H1 (cell line): ENCODE measurements around the gene LRP11. TPM values are rescaled to one million over a fixed set of nuclear protein-coding genes. Genes with fewer than 3 reads are reported as not detected.

ENCODE experiments used
- CTCF ChIA-PET: fragments of 300-600 bp; sonication (Branson Sonifier 250); formaldehyde crosslinking; loops from one replicate; lab custom pipeline; 2021; ENCODE audit not compliant: partially characterized antibody; lab: Charles Lee
- POLR2A ChIA-PET: fragments of 300-600 bp; sonication (Branson Sonifier 250); formaldehyde crosslinking; loops from one replicate; lab custom pipeline; 2021; ENCODE audit warnings: inconsistent platforms; ENCODE audit not compliant: partially characterized antibody; lab: Charles Lee
- DNase-seq, 2 experiments: peaks; one replicate each; pipeline versions ENCODE4 v3.0.0 to v3.0.0-alpha.2; 2010 to 2022; ENCODE audit warnings: low spot score in 2 of 2, low read depth in 1 of 2, mixed read lengths in 1 of 2
- FAIRE-seq: peaks from 2 replicates; lab custom pipeline; 2011; peaks lifted over from hg19 to GRCh38; lab: Jason Lieb, UNC
- H2AFZ ChIP-seq: 2 replicates; pipeline ENCODE4 v1.8.1; 2012; ENCODE audit warnings: low read length, inconsistent platforms
- H2AK5ac ChIP-seq: 2 replicates; pipeline ENCODE4 v1.6.1; 2013; ENCODE audit warnings: low read depth, low read length
- H2BK120ac ChIP-seq: replicated peaks from 2 replicates; pipeline ENCODE3; 2013; ENCODE audit warnings: low read depth, low read length, inconsistent platforms
- H2BK12ac ChIP-seq: 2 replicates; pipeline ENCODE4 v1.6.1; 2013; ENCODE audit warnings: low read depth, low read length
- H2BK15ac ChIP-seq: 2 replicates; pipeline ENCODE4 v1.6.1; 2013; ENCODE audit warnings: low read length
- H2BK20ac ChIP-seq: 2 replicates; pipeline ENCODE4 v1.6.1; 2013; ENCODE audit warnings: low read length
- H2BK5ac ChIP-seq: 2 replicates; pipeline ENCODE4 v1.6.1; 2013; ENCODE audit warnings: low read depth, low read length
- H3K14ac ChIP-seq: 2 replicates; pipeline ENCODE4 v1.6.1; 2013; ENCODE audit warnings: inconsistent platforms; ENCODE audit not compliant: insufficient read length
- H3K18ac ChIP-seq: 2 replicates; pipeline ENCODE4 v1.6.1; 2013; ENCODE audit warnings: low read length; ENCODE audit errors: extremely low read depth
- H3K23ac ChIP-seq: 2 replicates; pipeline ENCODE4 v1.6.1; 2013; ENCODE audit warnings: inconsistent platforms; ENCODE audit not compliant: insufficient read length
- H3K23me2 ChIP-seq: 2 replicates; pipeline ENCODE4 v1.6.1; 2013; ENCODE audit warnings: low read depth, low read length
- H3K27ac ChIP-seq: 2 replicates; pipeline ENCODE4 v1.6.1; 2011; ENCODE audit warnings: low read depth, low read length, inconsistent platforms
- H3K27me3 ChIP-seq, 4 experiments: replicated peaks in 1 of 4; 1 replicate in 1 of 4; 2 replicates in 3 of 4; pipeline versions ENCODE4 v1.6.1 to v1.8.1; 2011 to 2013; ENCODE audit warnings: low read length in 3 of 4, mild to moderate bottlenecking in 3 of 4, inconsistent platforms in 2 of 4, mixed read lengths in 2 of 4, moderate library complexity in 1 of 4; ENCODE audit not compliant: control insufficient read depth in 3 of 4, insufficient read depth in 3 of 4; ENCODE audit errors: extremely low read depth in 1 of 4
- H3K36me3 ChIP-seq, 4 experiments: 2 replicates each; pipeline versions ENCODE4 v1.6.1 to v1.8.1; 2011 to 2013; ENCODE audit warnings: mild to moderate bottlenecking in 4 of 4, low read length in 3 of 4, moderate library complexity in 2 of 4, control low read depth in 1 of 4, inconsistent platforms in 1 of 4; ENCODE audit not compliant: insufficient read depth in 4 of 4, control insufficient read depth in 2 of 4
- H3K4ac ChIP-seq: replicated peaks from 2 replicates; pipeline ENCODE3; 2013; ENCODE audit warnings: low read length, low read depth, mixed read lengths, inconsistent platforms; ENCODE audit not compliant: insufficient read length
- H3K4me1 ChIP-seq, 4 experiments: replicated peaks in 1 of 4; 1 replicate in 1 of 4; 2 replicates in 3 of 4; pipeline versions ENCODE4 v1.6.1 to v1.8.1; 2011 to 2013; ENCODE audit warnings: low read length in 3 of 4, inconsistent platforms in 2 of 4, mixed read lengths in 1 of 4; ENCODE audit not compliant: insufficient read depth in 4 of 4, control insufficient read depth in 3 of 4
- H3K4me2 ChIP-seq, 2 experiments: 2 replicates each; pipeline versions ENCODE4 v1.6.1 to v1.8.1; 2011 to 2013; ENCODE audit warnings: low read depth in 2 of 2, low read length in 2 of 2, control low read depth in 1 of 2, inconsistent platforms in 1 of 2, mild to moderate bottlenecking in 1 of 2; ENCODE audit not compliant: insufficient read depth in 1 of 2
- H3K4me3 ChIP-seq, 4 experiments: fragments of 200-600, 300-600 bp in 1 of 4; sonication (generic), shearing (Covaris generic), sonication (Bioruptor Twin) in 1 of 4; 2 replicates each; pipeline versions ENCODE4 v1.5.1 to v1.8.1; 2011 to 2016; ENCODE audit warnings: low read length in 4 of 4, low read depth in 3 of 4, control low read depth in 2 of 4, inconsistent platforms in 2 of 4, mild to moderate bottlenecking in 2 of 4, mixed read lengths in 1 of 4, moderate library complexity in 1 of 4; ENCODE audit not compliant: insufficient read depth in 2 of 4; ENCODE audit errors: extremely low read depth in 1 of 4
- H3K56ac ChIP-seq: replicated peaks from 2 replicates; pipeline ENCODE3; 2013; ENCODE audit warnings: low read depth, mild to moderate bottlenecking, mixed read lengths, low read length, inconsistent platforms; ENCODE audit not compliant: insufficient read length
- H3K79me1 ChIP-seq: 2 replicates; pipeline ENCODE4 v1.6.1; 2013; ENCODE audit warnings: low read depth, low read length, control low read depth
- H3K79me2 ChIP-seq, 2 experiments: 2 replicates each; pipeline versions ENCODE4 v1.6.1 to v1.8.1; 2012 to 2013; ENCODE audit warnings: low read length in 2 of 2, mild to moderate bottlenecking in 2 of 2, inconsistent platforms in 1 of 2; ENCODE audit not compliant: insufficient read depth in 2 of 2, control insufficient read depth in 1 of 2
- H3K9ac ChIP-seq, 4 experiments: replicated peaks in 1 of 4; 1 replicate in 1 of 4; 2 replicates in 3 of 4; pipeline versions ENCODE4 v1.6.1 to v1.8.1; 2011 to 2013; ENCODE audit warnings: low read depth in 3 of 4, low read length in 3 of 4, control low read depth in 2 of 4, mild to moderate bottlenecking in 2 of 4, moderate library complexity in 2 of 4, inconsistent platforms in 1 of 4; ENCODE audit errors: extremely low read depth in 1 of 4
- H3K9me3 ChIP-seq, 2 experiments: 2 replicates each; pipeline versions ENCODE4 v1.6.1 to v1.8.1; 2012 to 2013; ENCODE audit warnings: mild to moderate bottlenecking in 2 of 2, moderate library complexity in 2 of 2, control low read depth in 1 of 2, inconsistent platforms in 1 of 2, low read depth in 1 of 2, low read length in 1 of 2, mixed read lengths in 1 of 2; ENCODE audit not compliant: insufficient read depth in 2 of 2
- H4K20me1 ChIP-seq, 2 experiments: replicated peaks in 1 of 2; 2 replicates each; pipeline versions ENCODE3 to v1.8.1; 2011 to 2013; ENCODE audit warnings: inconsistent platforms in 2 of 2, low read length in 2 of 2, mild to moderate bottlenecking in 1 of 2; ENCODE audit not compliant: insufficient read depth in 2 of 2, control insufficient read depth in 1 of 2
- H4K5ac ChIP-seq: 2 replicates; pipeline ENCODE4 v1.6.1; 2013; ENCODE audit warnings: low read length, low read depth, mixed read lengths, inconsistent platforms; ENCODE audit not compliant: insufficient read length
- H4K8ac ChIP-seq: 2 replicates; pipeline ENCODE4 v1.8.0; 2013; ENCODE audit warnings: mild to moderate bottlenecking, moderate library complexity, low read length, inconsistent platforms; ENCODE audit not compliant: insufficient read depth; ENCODE audit errors: extremely low read depth
- H4K91ac ChIP-seq: replicated peaks from 2 replicates; pipeline ENCODE3; 2013; ENCODE audit warnings: low read length, mixed read lengths, inconsistent platforms; ENCODE audit not compliant: insufficient read length
- CBX8 ChIP-seq: fragments of 300-800, 300-1000 bp; sonication (generic); IDR thresholded peaks from 2 replicates; pipeline ENCODE4 v1.7.1; 2016; ENCODE audit warnings: low read depth, low read length, borderline replicate concordance
- JUN ChIP-seq: IDR thresholded peaks from 2 replicates; pipeline ENCODE4 v1.6.1; 2011; ENCODE audit warnings: low read depth, mild to moderate bottlenecking, improper control_type of control experiment, low read length
- NANOG ChIP-seq: IDR thresholded peaks from 2 replicates; pipeline ENCODE4 v1.6.1; 2011; ENCODE audit warnings: low read length, low read depth, mild to moderate bottlenecking, inconsistent platforms; ENCODE audit not compliant: insufficient read depth, poor library complexity, severe bottlenecking
- SIN3A ChIP-seq, 2 experiments: IDR thresholded peaks in 1 of 2; conservative IDR thresholded peaks in 1 of 2; 2 replicates each; pipeline ENCODE4 v1.6.1; 2011 to 2012; ENCODE audit warnings: low read length in 2 of 2, improper control_type of control experiment in 1 of 2, low read depth in 1 of 2, mild to moderate bottlenecking in 1 of 2
- SP4 ChIP-seq: IDR thresholded peaks from 2 replicates; pipeline ENCODE4 v1.6.1; 2012; ENCODE audit warnings: low read length, inconsistent platforms
- TAF1 ChIP-seq: IDR thresholded peaks from 2 replicates; pipeline ENCODE4 v1.6.1; 2011; ENCODE audit warnings: mild to moderate bottlenecking, low read depth, low read length
- TBP ChIP-seq: IDR thresholded peaks from 2 replicates; pipeline ENCODE4 v1.6.1; 2011; ENCODE audit warnings: low read depth, low read length, improper control_type of control experiment
- WGBS, 2 experiments: shearing (Covaris generic) in 1 of 2; methylation state at CpG; one replicate each; pipeline versions ENCODE4 v1.1.6 to v1.1.7; 2013 to 2015; ENCODE audit warnings: low lambda C conversion rate in 2 of 2, mixed read lengths in 2 of 2, inconsistent platforms in 1 of 2, low coverage in 1 of 2, missing lambda C conversion rate in 1 of 2; ENCODE audit not compliant: insufficient replicate concordance in 2 of 2, insufficient coverage in 1 of 2, insufficient read length in 1 of 2; ENCODE audit errors: extremely low coverage in 1 of 2, missing lambda C conversion rate in 1 of 2; 5-methylcytosine and 5-hydroxymethylcytosine counted together
- polyA plus RNA-seq, 7 experiments: library from polyadenylated mRNA; depleted of rRNA in 3 of 7; stranded (reverse) in 5 of 7; unstranded in 2 of 7; fragments of >200 nt in 5 of 7; fragments of 200-250 nt in 2 of 7; gene quantifications; 1 replicate in 5 of 7; 2 replicates in 1 of 7; 4 replicates in 1 of 7; pipeline versions ENCODE4 v1.2.1 to v1.2.3, GENCODE V29; 2011 to 2013; ENCODE audit warnings: missing spikeins in 2 of 7, mixed read lengths in 2 of 7
- total RNA-seq: library from RNA; stranded (reverse); fragmentation: NEBNext Ultra II Directional; extraction: Animal tissue kit (Norgen Biotek cat#: 25700); gene quantifications from 2 replicates; pipeline ENCODE4 v1.2.1, GENCODE V29; 2021

LRP11 gene
- total and polyA plus RNA-seq, 2 of the 8 experiments (the other 6 are each of a cell fraction or from before 2014, with no cell fraction given) = 11.0 to 20.0 TPM

- POLR2A ChIA-PET = no interaction called here
- no peak overlapping the region for H2BK15ac ChIP-seq
- no peak overlapping the region for H3K4ac ChIP-seq
- no peak overlapping the region for H3K9ac ChIP-seq
- CTCF ChIA-PET = interaction anchor here (1.3 kb wide), 1 partner anchor 116 kb away, joined by 3 read pairs; no protein-coding TSS in a partner anchor
- H3K56ac ChIP-seq = no peak overlapping the region
- H3K79me1 ChIP-seq = no peaks in the 10 kb centered on the region
- no peaks in the 10 kb centered on the region for H4K20me1 ChIP-seq
- no peak overlapping the region for H3K4me3 ChIP-seq
- FAIRE-seq (no peak), DNase-seq (no peak)
- H3K27me3 ChIP-seq = no peaks in the 10 kb centered on the region
- H4K8ac ChIP-seq = no peak overlapping the region
- H3K79me2 ChIP-seq = no peaks in the 10 kb centered on the region
- 79% methylated on average over 6 of the region's 6 CpGs; no CpG with 5 or more reads in 1 of the 2 experiments for WGBS, 2 experiments
- H2BK120ac ChIP-seq = no peak overlapping the region
- no peak overlapping the region for H2AFZ ChIP-seq
- H3K23me2 ChIP-seq = no peaks in the 10 kb centered on the region; the same call in 1 of the 2 replicates
- no peak overlapping the region for H3K4me2 ChIP-seq
- H2BK20ac ChIP-seq = no peak overlapping the region
- H3K23ac ChIP-seq = no peak overlapping the region
- H2AK5ac ChIP-seq = no peak overlapping the region
- no peak overlapping the region for H2BK5ac ChIP-seq
- H4K91ac ChIP-seq = no peak overlapping the region
- peaks cover 0 to under 1% (median 0%) of the 10 kb centered on the region in 4 experiments; a peak in 2 of 7 replicates for H3K4me1 ChIP-seq
- no peak overlapping the region; the same call in 1 of the 2 replicates for H2BK12ac ChIP-seq
- H3K36me3 ChIP-seq = no peaks in the 10 kb centered on the region
- no peak overlapping the region for H3K18ac ChIP-seq
- no peak overlapping the region for H4K5ac ChIP-seq
- H3K9me3 ChIP-seq = no peaks in the 10 kb centered on the region
- no peak overlapping the region for H3K14ac ChIP-seq
- no peak overlapping the region for H3K27ac ChIP-seq
- TF ChIP-seq TAF1 (no peak), CBX8 (no peak), SIN3A (conservative IDR thresholded peaks at IDR 0.05 in 1 of 2, IDR thresholded peaks at IDR 0.05 in 1 of 2; ENCODE audit: low read depth in 1 of 2, low read length in 2 of 2) (no peak), TBP (no peak), SP4 (no peak), NANOG (no peak), JUN (no peak)
These were observed 26.5 kb upstream of the LRP11 start for GRCh38 chr6:149890629-149891045.
